Keratinocyte (primary cell): ENCODE results near the gene CDT1.

ENCODE experiments used
- EZH2 ChIP-seq: IDR thresholded peaks from one replicate; pipeline ENCODE4 v1.6.1; 2012; ENCODE audit warnings: inconsistent platforms, mild to moderate bottlenecking, low read length, moderate library complexity
- TF ChIP-seq, protein P1 (sequence below), 3 experiments: IDR thresholded peaks in 1 of 3; conservative IDR thresholded peaks in 1 of 3; optimal IDR thresholded peaks in 1 of 3; 2 replicates in 2 of 3; 3 replicates in 1 of 3; pipeline versions ENCODE3 to v1.5.1; 2011; ENCODE audit warnings: low read length in 3 of 3, mild to moderate bottlenecking in 3 of 3, moderate library complexity in 2 of 3, control low read depth in 1 of 3, inconsistent platforms in 1 of 3; ENCODE audit not compliant: insufficient read depth in 2 of 3; ENCODE audit errors: extremely low read depth in 1 of 3

DNA sequence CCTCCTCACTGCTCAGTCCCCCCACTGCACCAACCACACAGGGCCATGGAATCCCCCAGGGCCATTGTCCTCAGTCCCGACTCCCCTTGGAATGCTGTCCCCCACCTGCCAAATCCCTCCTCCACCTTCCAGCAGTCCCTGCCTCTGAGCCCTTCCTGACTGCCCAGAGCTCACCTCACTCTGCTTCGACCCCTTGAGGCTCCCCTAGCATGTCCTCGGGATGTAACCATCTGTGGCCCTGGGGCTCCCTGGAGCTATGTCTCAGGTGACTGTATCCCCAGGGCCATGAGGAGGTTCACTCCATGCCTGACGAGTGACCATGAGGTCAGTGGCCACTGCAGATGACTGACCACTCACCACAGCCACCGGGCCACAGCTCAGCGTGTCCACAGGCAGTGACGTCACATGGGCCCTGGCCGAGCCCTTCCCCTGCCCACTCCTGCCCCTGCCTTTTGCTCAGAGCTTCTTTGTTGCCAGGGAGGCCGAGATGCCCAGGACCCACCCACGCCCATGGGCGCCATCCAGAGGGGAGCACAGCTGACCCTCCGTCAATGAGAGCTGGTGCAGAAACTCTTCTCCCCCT, 10.8 kb upstream of the CDT1 start:
- TF ChIP-seq, protein P1, sequence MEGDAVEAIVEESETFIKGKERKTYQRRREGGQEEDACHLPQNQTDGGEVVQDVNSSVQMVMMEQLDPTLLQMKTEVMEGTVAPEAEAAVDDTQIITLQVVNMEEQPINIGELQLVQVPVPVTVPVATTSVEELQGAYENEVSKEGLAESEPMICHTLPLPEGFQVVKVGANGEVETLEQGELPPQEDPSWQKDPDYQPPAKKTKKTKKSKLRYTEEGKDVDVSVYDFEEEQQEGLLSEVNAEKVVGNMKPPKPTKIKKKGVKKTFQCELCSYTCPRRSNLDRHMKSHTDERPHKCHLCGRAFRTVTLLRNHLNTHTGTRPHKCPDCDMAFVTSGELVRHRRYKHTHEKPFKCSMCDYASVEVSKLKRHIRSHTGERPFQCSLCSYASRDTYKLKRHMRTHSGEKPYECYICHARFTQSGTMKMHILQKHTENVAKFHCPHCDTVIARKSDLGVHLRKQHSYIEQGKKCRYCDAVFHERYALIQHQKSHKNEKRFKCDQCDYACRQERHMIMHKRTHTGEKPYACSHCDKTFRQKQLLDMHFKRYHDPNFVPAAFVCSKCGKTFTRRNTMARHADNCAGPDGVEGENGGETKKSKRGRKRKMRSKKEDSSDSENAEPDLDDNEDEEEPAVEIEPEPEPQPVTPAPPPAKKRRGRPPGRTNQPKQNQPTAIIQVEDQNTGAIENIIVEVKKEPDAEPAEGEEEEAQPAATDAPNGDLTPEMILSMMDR (optimal IDR thresholded peaks at IDR 0.05 in 1 of 3, IDR thresholded peaks at IDR 0.05 in 1 of 3, conservative IDR thresholded peaks at IDR 0.05 in 1 of 3; ENCODE audit: extremely low read depth in 1 of 3, insufficient read depth in 2 of 3, low read length in 3 of 3) = no peak
- TF ChIP-seq EZH2 = no peak
